Fibroblast of lung (primary cell): ENCODE data around the gene LYSMD2. TPM values are rescaled to one million over a fixed set of nuclear protein-coding genes. Genes with fewer than 3 reads are reported as not detected.

Experiments used
- DNase-seq, 2 donors: peaks; one replicate each; pipeline versions ENCODE4 v3.0.0 to v3.0.0-alpha.2; 2010; ENCODE audit warnings: low read depth in 2 of 2
- H2AFZ ChIP-seq: 2 replicates; pipeline ENCODE4 v1.5.1; 2012; ENCODE audit warnings: low read length, control low read depth, inconsistent platforms
- H3K27ac ChIP-seq: 2 replicates; pipeline ENCODE4 v1.5.1; 2011; ENCODE audit warnings: low read length, control low read depth; ENCODE audit not compliant: insufficient read depth
- H3K27me3 ChIP-seq: 2 replicates; pipeline ENCODE4 v1.5.1; 2011; ENCODE audit warnings: mild to moderate bottlenecking, low read length; ENCODE audit not compliant: control insufficient read depth, insufficient read depth
- H3K36me3 ChIP-seq: 2 replicates; pipeline ENCODE4 v1.5.1; 2011; ENCODE audit warnings: low read length; ENCODE audit not compliant: control insufficient read depth, insufficient read depth
- H3K4me1 ChIP-seq: 2 replicates; pipeline ENCODE4 v1.5.1; 2011; ENCODE audit warnings: low read length; ENCODE audit not compliant: control insufficient read depth, insufficient read depth; ENCODE audit errors: extremely low read depth
- H3K4me2 ChIP-seq: 2 replicates; pipeline ENCODE4 v1.5.1; 2011; ENCODE audit warnings: low read length, control low read depth; ENCODE audit not compliant: insufficient read depth; ENCODE audit errors: extremely low read depth
- H3K4me3 ChIP-seq, 4 experiments: fragments of 200-600 bp in 1 of 4; sonication (generic) in 1 of 4; replicated peaks in 1 of 4; 2 replicates each; pipeline ENCODE4 v1.5.1; 2011 to 2016; ENCODE audit warnings: low read length in 4 of 4, low read depth in 3 of 4, mild to moderate bottlenecking in 3 of 4, control low read depth in 2 of 4, inconsistent platforms in 1 of 4, mixed read lengths in 1 of 4; ENCODE audit not compliant: insufficient read depth in 1 of 4; ENCODE audit errors: control extremely low read depth in 1 of 4
- H3K79me2 ChIP-seq: 2 replicates; pipeline ENCODE4 v1.5.1; 2012; ENCODE audit warnings: mild to moderate bottlenecking, low read length, inconsistent platforms; ENCODE audit not compliant: control insufficient read depth, insufficient read depth
- H3K9ac ChIP-seq: 2 replicates; pipeline ENCODE4 v1.5.1; 2011; ENCODE audit warnings: mild to moderate bottlenecking, low read length, control low read depth; ENCODE audit not compliant: insufficient read depth
- H3K9me3 ChIP-seq: 2 replicates; pipeline ENCODE4 v1.5.1; 2012; ENCODE audit warnings: low read depth, low read length; ENCODE audit not compliant: control insufficient read depth, insufficient read depth
- H4K20me1 ChIP-seq: 2 replicates; pipeline ENCODE4 v1.5.1; 2011; ENCODE audit warnings: low read length; ENCODE audit not compliant: control insufficient read depth, insufficient read depth; ENCODE audit errors: extremely low read depth
- EZH2 ChIP-seq: IDR thresholded peaks from 2 replicates; pipeline ENCODE4 v1.5.1; 2012; ENCODE audit warnings: low read length, control low read depth, mild to moderate bottlenecking; ENCODE audit errors: missing control alignments
- polyA plus RNA-seq, 2 donors: library from polyadenylated mRNA; depleted of rRNA in 1 of 2; stranded (reverse) in 1 of 2; unstranded in 1 of 2; fragments of >200 nt; gene quantifications; 2 replicates each; pipeline ENCODE4 v1.2.1, GENCODE V29; 2011 to 2012; ENCODE audit warnings: missing spikeins in 1 of 2
- total RNA-seq: library from RNA; depleted of rRNA; stranded (reverse); fragments of >200 nt; gene quantifications from 2 replicates; pipeline ENCODE4 v1.2.1, GENCODE V29; 2014
- TF ChIP-seq, protein P1 (sequence below), 2 donors: IDR thresholded peaks in 1 of 2; conservative IDR thresholded peaks in 1 of 2; 1 replicate in 1 of 2; 2 replicates in 1 of 2; pipeline ENCODE4 v1.5.1; 2011 to 2012; ENCODE audit warnings: low read length in 2 of 2, control low read depth in 1 of 2, inconsistent platforms in 1 of 2, low read depth in 1 of 2, mild to moderate bottlenecking in 1 of 2

LYSMD2 gene
- total and polyA plus RNA-seq, 2 donors (not counting 1 experiment from before 2014, with no cell fraction given), result 7.8 to 10.1 TPM

GRCh38 chr15:51750186-51750585 is 12.7 kb upstream of the LYSMD2 start:
- Histone ChIP-seq H3K79me2 (no peaks in the 10 kb centered on the region), H3K27me3 (peaks cover 20% of the 10 kb centered on the region), H3K9ac (no peak overlapping the region), H4K20me1 (no peaks in the 10 kb centered on the region), H3K36me3 (no peaks in the 10 kb centered on the region), H3K4me1 (no peaks in the 10 kb centered on the region), H3K4me2 (no peak overlapping the region), H3K9me3 (no peaks in the 10 kb centered on the region), H2AFZ (no peak overlapping the region), H3K27ac (no peak overlapping the region), H3K4me3 (no peak overlapping the region)
- TF ChIP-seq, protein P1, sequence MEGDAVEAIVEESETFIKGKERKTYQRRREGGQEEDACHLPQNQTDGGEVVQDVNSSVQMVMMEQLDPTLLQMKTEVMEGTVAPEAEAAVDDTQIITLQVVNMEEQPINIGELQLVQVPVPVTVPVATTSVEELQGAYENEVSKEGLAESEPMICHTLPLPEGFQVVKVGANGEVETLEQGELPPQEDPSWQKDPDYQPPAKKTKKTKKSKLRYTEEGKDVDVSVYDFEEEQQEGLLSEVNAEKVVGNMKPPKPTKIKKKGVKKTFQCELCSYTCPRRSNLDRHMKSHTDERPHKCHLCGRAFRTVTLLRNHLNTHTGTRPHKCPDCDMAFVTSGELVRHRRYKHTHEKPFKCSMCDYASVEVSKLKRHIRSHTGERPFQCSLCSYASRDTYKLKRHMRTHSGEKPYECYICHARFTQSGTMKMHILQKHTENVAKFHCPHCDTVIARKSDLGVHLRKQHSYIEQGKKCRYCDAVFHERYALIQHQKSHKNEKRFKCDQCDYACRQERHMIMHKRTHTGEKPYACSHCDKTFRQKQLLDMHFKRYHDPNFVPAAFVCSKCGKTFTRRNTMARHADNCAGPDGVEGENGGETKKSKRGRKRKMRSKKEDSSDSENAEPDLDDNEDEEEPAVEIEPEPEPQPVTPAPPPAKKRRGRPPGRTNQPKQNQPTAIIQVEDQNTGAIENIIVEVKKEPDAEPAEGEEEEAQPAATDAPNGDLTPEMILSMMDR (conservative IDR thresholded peaks at IDR 0.05 in 1 of 2, IDR thresholded peaks at IDR 0.05 in 1 of 2; ENCODE audit: low read depth in 1 of 2, low read length in 2 of 2), result no peak
- TF ChIP-seq EZH2, result no peak
- DNase-seq, result no peak

DNA sequence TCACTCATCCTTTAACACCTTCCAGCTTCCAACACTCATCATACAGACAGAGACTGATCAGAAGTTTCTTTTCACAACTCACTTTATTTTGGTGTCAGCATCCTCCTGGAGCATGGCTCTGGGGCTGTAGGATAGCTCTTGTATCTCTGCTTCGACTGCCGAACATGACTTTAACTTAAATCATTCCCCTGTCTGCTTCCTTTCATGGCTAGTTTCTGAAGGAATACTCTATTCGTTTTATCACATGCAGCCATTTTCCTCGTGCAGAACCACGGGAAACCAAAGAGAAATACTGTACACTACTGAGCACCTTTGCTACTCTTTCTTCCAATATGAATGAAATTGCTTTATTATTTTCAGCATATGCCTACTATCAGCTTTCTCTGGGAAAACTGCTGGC is 11.9 kb upstream of the LYSMD2 start:
- no peaks in the 10 kb centered on the region for H4K20me1 ChIP-seq
- no peaks in the 10 kb centered on the region for H3K79me2 ChIP-seq
- H3K4me1 ChIP-seq, result no peaks in the 10 kb centered on the region
- TF ChIP-seq, protein P1 (conservative IDR thresholded peaks at IDR 0.05 in 1 of 2, IDR thresholded peaks at IDR 0.05 in 1 of 2; ENCODE audit: low read depth in 1 of 2, low read length in 2 of 2), result no peak
- TF ChIP-seq EZH2, result no peak
- no peaks in the 10 kb centered on the region for H3K36me3 ChIP-seq
- no peaks in the 10 kb centered on the region for H3K9me3 ChIP-seq
- no peak for DNase-seq
- peaks cover 20% of the 10 kb centered on the region for H3K27me3 ChIP-seq
- H2AFZ ChIP-seq, result no peak overlapping the region
- no peak overlapping the region for H3K4me3 ChIP-seq
- no peak overlapping the region for H3K9ac ChIP-seq
- H3K27ac ChIP-seq, result no peak overlapping the region
- no peak overlapping the region for H3K4me2 ChIP-seq

DNA sequence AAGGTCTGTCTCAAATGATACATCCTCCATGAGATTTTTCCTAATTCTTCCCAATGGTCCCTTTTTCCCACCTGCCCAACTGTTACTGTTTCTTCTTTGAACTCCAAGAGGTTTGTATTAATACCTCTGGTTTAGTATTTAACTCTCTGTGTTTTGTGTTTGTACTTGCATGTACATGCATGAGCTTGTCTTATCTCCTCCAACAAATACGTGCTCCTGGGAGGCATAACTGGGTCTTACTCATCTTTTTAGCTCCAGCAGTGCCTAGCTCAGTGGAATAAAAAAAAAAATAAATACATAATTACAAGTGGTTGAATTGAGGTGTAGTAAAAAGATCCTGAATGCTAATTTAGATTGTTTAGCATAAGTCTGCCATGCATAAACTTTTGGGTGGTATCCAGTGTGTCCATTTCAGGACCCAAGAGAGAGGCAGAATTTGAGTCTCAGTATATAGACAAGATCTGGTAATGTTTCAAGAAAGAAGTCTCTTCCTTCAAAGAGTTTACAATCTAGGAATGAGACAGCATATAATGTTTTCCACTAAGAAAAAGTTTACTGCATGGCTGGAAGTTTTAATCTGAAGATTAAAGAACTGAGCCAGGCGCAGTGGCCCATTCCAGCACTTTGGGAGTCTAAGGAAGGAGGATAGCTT is 1.7 kb upstream of the LYSMD2 start:
- DNase-seq, result no peak
- H3K9ac ChIP-seq, result no peak overlapping the region
- no peak overlapping the region for H3K27ac ChIP-seq
- H3K4me3 ChIP-seq, result no peak overlapping the region
- no peak overlapping the region for H2AFZ ChIP-seq
- no peaks in the 10 kb centered on the region for H3K27me3 ChIP-seq
- peaks cover 2% of the 10 kb centered on the region for H3K4me1 ChIP-seq
- no peak overlapping the region for H3K4me2 ChIP-seq
- no peaks in the 10 kb centered on the region for H3K9me3 ChIP-seq
- no peaks in the 10 kb centered on the region for H3K79me2 ChIP-seq
- H4K20me1 ChIP-seq, result no peaks in the 10 kb centered on the region
- no peaks in the 10 kb centered on the region for H3K36me3 ChIP-seq
- TF ChIP-seq, protein P1 (conservative IDR thresholded peaks at IDR 0.05 in 1 of 2, IDR thresholded peaks at IDR 0.05 in 1 of 2; ENCODE audit: low read depth in 1 of 2, low read length in 2 of 2), result no peak
- TF ChIP-seq EZH2, result no peak
